BJ (cell line): Measurements from ENCODE around the gene ADCY3. TPM values are rescaled to one million over a fixed set of nuclear protein-coding genes. Genes with fewer than 3 reads are reported as not detected.

ENCODE experiments used
- CTCF ChIA-PET: fragments of 350-600 bp; formaldehyde crosslinking; extraction: SDS; loops from one replicate; lab custom pipeline; 2021; ENCODE audit warnings: antibody characterized with exemption, inconsistent platforms; lab: Yijun Ruan, JAX
- POLR2A ChIA-PET: fragments of 300-600 bp; sonication (Branson Sonifier 250); formaldehyde crosslinking; extraction: SDS; loops from one replicate; lab custom pipeline; 2021; ENCODE audit warnings: antibody characterized with exemption; lab: Charles Lee
- DNase-seq: peaks from one replicate; pipeline ENCODE4 v3.0.0-alpha.2; 2011; ENCODE audit warnings: low read depth
- H3K27me3 ChIP-seq: 2 replicates; pipeline ENCODE4 v1.6.0; 2011; ENCODE audit warnings: low read length; ENCODE audit not compliant: control insufficient read depth, insufficient read depth
- H3K36me3 ChIP-seq: 2 replicates; pipeline ENCODE4 v1.5.1; 2011; ENCODE audit warnings: low read length; ENCODE audit not compliant: control insufficient read depth, insufficient read depth
- H3K4me3 ChIP-seq: 2 replicates; pipeline ENCODE4 v1.5.1; 2011; ENCODE audit warnings: low read depth, mild to moderate bottlenecking, control low read depth, low read length
- CTCF ChIP-seq: IDR thresholded peaks from 2 replicates; pipeline ENCODE4 v1.5.1; 2011; ENCODE audit warnings: low read depth, mild to moderate bottlenecking, control low read depth, inconsistent platforms, low read length, moderate library complexity; ENCODE audit not compliant: insufficient read depth
- polyA plus RNA-seq: library from polyadenylated mRNA; depleted of rRNA; stranded (reverse); fragments of >200 nt; gene quantifications from 2 replicates; pipeline ENCODE4 v1.2.3, GENCODE V29; 2011; rRNA removed
- small RNA-seq: library from RNA; depleted of rRNA; stranded (forward); fragments of <200 nt; gene quantifications from one replicate; pipeline ENCODE3, GENCODE V24; 2012; ENCODE audit warnings: low replicate concordance, low read depth; ENCODE audit not compliant: insufficient read length

Gene ADCY3
- polyA plus RNA-seq, 1 experiment = 73.3 TPM

GRCh38 chr2:24779116-24779515 lies 140.9 kb downstream of the ADCY3 start:
- ChIA-PET CTCF (interaction anchor here (4.3 kb wide), 1 partner anchor 13 kb away, joined by 21 read pairs; the partner anchor contains the start of genes CENPO and PTRHD1), POLR2A (no interaction called here)
- Histone ChIP-seq H3K27me3 (no peaks in the 10 kb centered on the region), H3K4me3 (no peak overlapping the region), H3K36me3 (no peaks in the 10 kb centered on the region)
- no peak for DNase-seq
- TF ChIP-seq CTCF = no peak

GRCh38 chr2:24774373-24774772 lies 145.7 kb downstream of the ADCY3 start:
- CTCF ChIA-PET = interaction anchor here (1.8 to 2.2 kb wide), 2 partner anchors 12 to 17 kb away, joined by 4 to 11 read pairs; no protein-coding TSS in a partner anchor
- no peaks in the 10 kb centered on the region for H3K27me3 ChIP-seq
- DNase-seq = no peak
- no peak overlapping the region for H3K4me3 ChIP-seq
- no peak for TF ChIP-seq CTCF
- no peaks in the 10 kb centered on the region for H3K36me3 ChIP-seq
- POLR2A ChIA-PET = no interaction called here

- no peak for TF ChIP-seq CTCF
- DNase-seq = no peak
- Histone ChIP-seq H3K27me3 (no peaks in the 10 kb centered on the region), H3K4me3 (no peak overlapping the region), H3K36me3 (peaks cover 2% of the 10 kb centered on the region; the same call in 1 of the 2 replicates)
- CTCF ChIA-PET = no interaction called here
- POLR2A ChIA-PET = interaction anchor here (0.6 kb wide), 1 partner anchor 446 kb away, joined by 12 read pairs; no protein-coding TSS in a partner anchor
These were observed 148.1 kb downstream of the ADCY3 start for GRCh38 chr2:24771764-24772586.

- H3K36me3 ChIP-seq = peaks cover 2% of the 10 kb centered on the region; the same call in 1 of the 2 replicates
- H3K27me3 ChIP-seq = no peaks in the 10 kb centered on the region
- DNase-seq = no peak
- POLR2A ChIA-PET = no interaction called here
- CTCF ChIA-PET = no interaction called here
- no peak overlapping the region for H3K4me3 ChIP-seq
- no peak for TF ChIP-seq CTCF
These were observed 149.0 kb downstream of the ADCY3 start for GRCh38 chr2:24771061-24771460.

Small RNA genes within 50 kb of the gene (small RNA-seq; reads per million reads assigned to genes)
- not detected for gene AC013267.1
- not detected for gene RF00016

Other genes with a start within 250 kb of the ADCY3 start
- gene PTRHD1, start 126.8 kb downstream of the ADCY3 start, polyA plus RNA-seq = 44.5 and 59.2 TPM in 2 replicates
- 18.2 and 19.4 TPM in 2 replicates for gene CENPO, start 126.8 kb downstream of the ADCY3 start, polyA plus RNA-seq
- gene DNAJC27, start 51.7 kb upstream of the ADCY3 start, polyA plus RNA-seq = 2.3 and 3.4 TPM in 2 replicates
- gene EFR3B, start 121.8 kb upstream of the ADCY3 start, polyA plus RNA-seq = 0.11 and 0.18 TPM in 2 replicates
- 0.27 and 0.43 TPM in 2 replicates for gene POMC, start 248.3 kb upstream of the ADCY3 start, polyA plus RNA-seq